Lung (tissue), 12 donors: ENCODE data around the gene IL7R. TPM values are rescaled to one million over a fixed set of nuclear protein-coding genes. Genes with fewer than 3 reads are reported as not detected.

Experiments used
- ATAC-seq: fragments of 200-7000 bp; cut with Tn5 transposase; one replicate; pipeline ENCODE4 v1.9.1; 2020; ENCODE audit warnings: moderate number of reproducible peaks; ENCODE audit not compliant: insufficient read depth, low FRiP score
- DNase-seq, 3 donors: peaks; one replicate each; pipeline ENCODE4 v3.0.0-alpha.2; 2013 to 2017
- H3K27ac ChIP-seq, 2 donors: one replicate each; pipeline ENCODE4 v1.5.1; 2013; ENCODE audit warnings: mild to moderate bottlenecking in 2 of 2, moderate library complexity in 2 of 2, control low read depth in 1 of 2, inconsistent platforms in 1 of 2, low read depth in 1 of 2, low read length in 1 of 2
- H3K27me3 ChIP-seq, 3 donors: one replicate each; pipeline ENCODE4 v1.5.1; 2013; ENCODE audit warnings: low read length in 2 of 3; ENCODE audit not compliant: control insufficient read depth in 3 of 3, insufficient read depth in 3 of 3
- H3K36me3 ChIP-seq, 4 donors: one replicate each; pipeline ENCODE4 v1.5.1; 2013; ENCODE audit warnings: low read length in 4 of 4, mild to moderate bottlenecking in 1 of 4, moderate library complexity in 1 of 4; ENCODE audit not compliant: control insufficient read depth in 4 of 4, insufficient read depth in 4 of 4
- H3K4me1 ChIP-seq, 5 donors: one replicate each; pipeline ENCODE4 v1.5.1; 2013; ENCODE audit warnings: low read length in 5 of 5, mild to moderate bottlenecking in 2 of 5, moderate library complexity in 1 of 5; ENCODE audit not compliant: control insufficient read depth in 5 of 5, insufficient read depth in 5 of 5
- H3K4me3 ChIP-seq: one replicate; pipeline ENCODE4 v1.5.1; 2013; ENCODE audit warnings: mild to moderate bottlenecking, control low read depth, moderate library complexity
- H3K9ac ChIP-seq, 2 donors: one replicate each; pipeline ENCODE4 v1.5.1; 2013; ENCODE audit warnings: low read length in 2 of 2, control low read depth in 1 of 2; ENCODE audit not compliant: insufficient read depth in 1 of 2
- H3K9me3 ChIP-seq, 4 donors: one replicate each; pipeline ENCODE4 v1.5.1; 2013; ENCODE audit warnings: low read length in 3 of 4, mild to moderate bottlenecking in 1 of 4, moderate library complexity in 1 of 4; ENCODE audit not compliant: control insufficient read depth in 4 of 4, insufficient read depth in 3 of 4
- WGBS, 2 donors: extraction: QIAGEN DNeasy Blood & Tissue Kit; methylation state at CpG; one replicate each; pipeline ENCODE4 v1.1.7; 2013; 5-methylcytosine and 5-hydroxymethylcytosine counted together
- polyA plus RNA-seq, 2 donors: library from polyadenylated mRNA; stranded (reverse); fragments of 200-250 nt; gene quantifications; one replicate each; pipeline ENCODE4 v1.2.1, GENCODE V29; 2013
- total RNA-seq, 2 donors: library from RNA; depleted of rRNA in 1 of 2; stranded (reverse); fragments of >200 nt in 1 of 2; gene quantifications; one replicate each; pipeline ENCODE4 v1.2.1, GENCODE V29; 2014 to 2021
- TF ChIP-seq, protein P1 (sequence below): IDR thresholded peaks from 2 replicates; pipeline ENCODE4 v1.5.1; 2012; ENCODE audit warnings: mild to moderate bottlenecking; ENCODE audit errors: control extremely low read depth, extremely low read depth
- donor health status: control.
- donor health status: control.
- donor health status: Bipolar disorder and iron deficiency.
- donor health status: healthy.
- donor health status: DM: yes; HTN: yes; CAD: no.

The IL7R gene
- total and polyA plus RNA-seq, 4 donors, result 10.9 to 120 (median 67.7) TPM

DNA sequence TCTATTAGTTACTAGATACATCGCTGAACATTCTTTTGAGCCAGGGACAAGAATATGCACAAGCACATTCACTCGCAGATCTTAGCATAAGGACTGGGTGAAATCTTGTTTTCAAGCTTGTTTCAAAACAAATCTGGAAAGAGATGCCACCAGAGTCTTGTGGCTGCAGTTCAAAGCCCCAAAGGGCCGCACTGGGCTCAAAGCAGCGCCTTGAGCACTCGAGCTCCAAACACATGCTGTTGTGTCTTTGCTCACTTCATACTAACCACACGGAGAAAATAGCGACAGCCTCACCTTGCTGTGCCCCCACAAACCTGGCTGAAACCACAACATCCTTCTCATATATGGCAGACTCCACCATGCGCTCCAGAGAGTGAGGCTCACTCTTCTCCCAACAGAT lies 34.2 kb upstream of the IL7R start:
- TF ChIP-seq, protein P1, sequence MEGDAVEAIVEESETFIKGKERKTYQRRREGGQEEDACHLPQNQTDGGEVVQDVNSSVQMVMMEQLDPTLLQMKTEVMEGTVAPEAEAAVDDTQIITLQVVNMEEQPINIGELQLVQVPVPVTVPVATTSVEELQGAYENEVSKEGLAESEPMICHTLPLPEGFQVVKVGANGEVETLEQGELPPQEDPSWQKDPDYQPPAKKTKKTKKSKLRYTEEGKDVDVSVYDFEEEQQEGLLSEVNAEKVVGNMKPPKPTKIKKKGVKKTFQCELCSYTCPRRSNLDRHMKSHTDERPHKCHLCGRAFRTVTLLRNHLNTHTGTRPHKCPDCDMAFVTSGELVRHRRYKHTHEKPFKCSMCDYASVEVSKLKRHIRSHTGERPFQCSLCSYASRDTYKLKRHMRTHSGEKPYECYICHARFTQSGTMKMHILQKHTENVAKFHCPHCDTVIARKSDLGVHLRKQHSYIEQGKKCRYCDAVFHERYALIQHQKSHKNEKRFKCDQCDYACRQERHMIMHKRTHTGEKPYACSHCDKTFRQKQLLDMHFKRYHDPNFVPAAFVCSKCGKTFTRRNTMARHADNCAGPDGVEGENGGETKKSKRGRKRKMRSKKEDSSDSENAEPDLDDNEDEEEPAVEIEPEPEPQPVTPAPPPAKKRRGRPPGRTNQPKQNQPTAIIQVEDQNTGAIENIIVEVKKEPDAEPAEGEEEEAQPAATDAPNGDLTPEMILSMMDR, result no peak
- WGBS, 2 donors, result 89 to 92% methylated on average over 8 of the region's 8 CpGs
- Histone ChIP-seq H3K27me3 (no peaks in the 10 kb centered on the region), H3K36me3 (no peaks in the 10 kb centered on the region), H3K9ac (no peak overlapping the region), H3K4me3 (no peak overlapping the region), H3K27ac (no peak overlapping the region), H3K4me1 (no peaks in the 10 kb centered on the region), H3K9me3 (no peaks in the 10 kb centered on the region)
- ATAC-seq, result no peak
- DNase-seq, result no peak

GRCh38 chr5:35823347-35824098 lies 33.2 kb upstream of the IL7R start:
- TF ChIP-seq, protein P1, result no peak
- Histone ChIP-seq H3K4me1 (no peaks in the 10 kb centered on the region), H3K9me3 (no peaks in the 10 kb centered on the region), H3K27me3 (no peaks in the 10 kb centered on the region), H3K36me3 (no peaks in the 10 kb centered on the region), H3K27ac (no peak overlapping the region), H3K9ac (no peak overlapping the region), H3K4me3 (no peak overlapping the region)
- WGBS, 2 donors, result 84 to 93% methylated on average over 7 of the region's 7 CpGs
- ATAC-seq, result no peak
- DNase-seq, result no peak

GRCh38 chr5:35826056-35826455 lies 30.6 kb upstream of the IL7R start:
- Histone ChIP-seq H3K4me3 (no peak overlapping the region), H3K36me3 (no peaks in the 10 kb centered on the region), H3K4me1 (no peaks in the 10 kb centered on the region), H3K9ac (no peak overlapping the region), H3K27ac (no peak overlapping the region), H3K27me3 (no peaks in the 10 kb centered on the region), H3K9me3 (no peaks in the 10 kb centered on the region)
- 91 to 95% methylated on average over 2 of the region's 3 CpGs for WGBS, 2 donors
- ATAC-seq, result no peak
- no peak for DNase-seq
- TF ChIP-seq, protein P1, result no peak

DNA sequence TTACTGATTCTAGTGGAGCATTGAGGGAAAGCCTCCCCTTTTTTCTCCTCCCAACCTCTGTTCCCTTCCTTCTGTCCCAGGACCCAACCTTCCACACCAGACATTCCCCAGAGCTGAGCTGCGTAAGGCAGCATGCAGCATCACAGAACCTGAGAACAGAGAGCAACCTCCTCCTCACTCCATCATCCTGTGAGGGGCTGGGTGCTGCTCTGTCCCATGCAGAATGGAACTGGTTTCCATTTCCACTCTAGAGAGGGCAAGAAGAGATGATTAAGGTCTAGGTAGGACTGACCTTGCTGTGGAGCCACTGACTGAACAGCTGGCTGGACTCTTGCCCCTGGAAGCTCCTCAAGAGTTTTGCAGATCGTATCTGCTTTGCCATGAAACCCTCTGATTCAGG lies 30.1 kb upstream of the IL7R start:
- Histone ChIP-seq H3K4me1 (no peaks in the 10 kb centered on the region), H3K9ac (no peak overlapping the region), H3K36me3 (no peaks in the 10 kb centered on the region), H3K27ac (no peak overlapping the region), H3K4me3 (no peak overlapping the region), H3K27me3 (no peaks in the 10 kb centered on the region), H3K9me3 (no peaks in the 10 kb centered on the region)
- DNase-seq (no peak), ATAC-seq (no peak)
- TF ChIP-seq, protein P1, result no peak
- WGBS, 2 donors, result 88 to 93% methylated on average over 2 of the region's 2 CpGs
